ENCODE measurements around the gene SURF6.

Gene SURF6

GRCh38 chr9:133367778-133368177, 31.8 kb upstream of the SURF6 start:
- no peak for DNase-seq

- DNase-seq, result no peak
These were observed 31.2 kb upstream of the SURF6 start for GRCh38 chr9:133367221-133367620.

- no peak for DNase-seq
These were observed 30.4 kb upstream of the SURF6 start for GRCh38 chr9:133366435-133366834.

GRCh38 chr9:133362359-133363044, 26.5 kb upstream of the SURF6 start:
- no peak for DNase-seq

- DNase-seq, result no peak
These were observed 25.6 kb upstream of the SURF6 start for GRCh38 chr9:133361507-133362092.

DNA sequence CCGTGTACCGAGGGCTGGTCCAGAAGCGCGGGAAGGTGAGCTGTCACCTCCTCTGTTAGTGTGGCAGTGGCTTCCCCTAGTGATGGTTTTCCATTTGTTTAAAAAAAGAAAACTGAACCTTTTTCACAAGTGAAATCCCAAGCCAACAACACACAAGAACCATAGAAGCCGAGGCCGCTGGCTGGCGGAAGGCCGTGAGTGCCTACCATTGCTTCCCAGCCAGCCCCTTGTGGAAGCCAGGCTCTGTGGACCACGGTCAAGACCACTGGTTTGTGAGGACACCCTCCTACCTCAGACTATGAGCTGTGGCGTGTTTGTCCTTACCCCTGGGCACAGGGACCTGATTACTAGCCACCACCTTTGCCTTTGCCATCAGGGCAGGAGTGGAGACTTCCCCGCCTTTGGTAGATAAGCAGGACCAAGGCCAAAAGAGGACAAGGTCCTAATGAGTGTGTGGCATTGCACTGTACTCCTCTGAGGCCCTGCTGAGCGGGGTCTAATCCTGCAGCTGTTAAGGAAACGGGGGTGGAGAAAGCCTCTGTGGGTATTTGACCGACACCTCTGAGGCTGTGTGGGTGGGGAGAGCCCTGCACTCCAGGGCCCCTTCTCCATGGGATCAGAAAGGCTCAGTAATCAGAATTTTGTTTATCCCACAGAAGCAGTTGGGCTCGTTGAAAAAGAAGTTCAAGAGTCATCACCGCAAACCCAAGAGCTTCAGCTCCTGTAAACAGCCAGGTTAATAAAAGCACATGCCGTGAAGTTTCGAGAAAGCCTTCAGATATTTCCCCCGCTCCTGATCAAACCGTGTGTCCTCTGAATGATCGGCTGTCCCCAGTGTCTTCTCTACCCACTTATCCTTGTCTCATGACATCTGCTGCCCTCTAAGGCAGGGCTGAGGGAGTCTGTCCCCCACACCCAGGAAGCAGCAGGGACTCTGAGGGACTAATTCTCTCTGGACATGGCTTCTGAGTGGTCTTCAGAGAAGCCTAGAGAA, 24.7 kb upstream of the SURF6 start:
- DNase-seq, result no peak

DNA sequence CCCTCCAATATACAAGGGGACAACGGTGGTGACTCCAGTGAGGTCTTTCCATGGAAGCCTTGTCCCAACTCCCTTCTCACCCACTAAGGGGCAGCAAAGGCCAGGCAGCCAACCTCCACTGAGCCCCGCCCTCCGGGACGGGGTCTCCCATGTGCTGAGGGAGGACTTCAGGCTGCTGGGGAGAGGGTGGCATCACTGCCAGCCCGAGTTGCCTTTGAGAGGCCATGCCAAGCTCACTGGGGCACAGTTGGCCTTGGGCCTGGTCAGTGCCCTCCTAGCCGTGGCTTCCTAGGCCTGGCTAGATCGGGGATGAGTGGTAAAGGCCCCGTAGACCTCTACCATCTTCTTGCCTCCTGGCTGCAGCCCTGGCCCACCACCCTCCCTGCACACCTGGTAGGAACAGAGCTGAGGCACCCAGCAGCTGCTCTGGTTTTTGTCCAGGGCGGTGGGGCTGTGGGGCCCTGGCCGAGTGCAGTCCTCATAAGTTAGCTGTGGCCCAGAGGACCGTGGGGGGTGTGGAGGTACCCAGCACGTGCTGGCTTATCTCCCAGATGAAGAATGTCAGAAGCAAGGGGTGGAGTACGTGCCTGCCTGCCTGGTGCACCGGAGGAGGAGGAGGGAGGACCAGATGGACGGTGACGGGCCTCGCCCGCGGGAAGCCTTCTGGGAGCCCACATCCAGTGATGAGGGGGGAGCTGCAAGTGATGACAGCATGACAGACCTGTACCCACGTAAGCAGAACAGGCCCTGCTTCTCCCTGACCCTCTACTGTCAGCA, 23.6 kb upstream of the SURF6 start:
- peak; percentile 58 to 65 for DNase-seq

GRCh38 chr9:133357656-133358055, 21.7 kb upstream of the SURF6 start:
- no peak for DNase-seq

- DNase-seq, result peak; percentile 68 to 88
These were observed 20.6 kb upstream of the SURF6 start, which contains the start of the genes SURF1 and SURF2 for GRCh38 chr9:133356391-133357091. SURF1 (minus strand) TSS chr9:133356487; CDS start chr9:133356453, 34 bp downstream. SURF2 (plus strand) TSS chr9:133356550; CDS start chr9:133356593, 43 bp downstream.

DNA sequence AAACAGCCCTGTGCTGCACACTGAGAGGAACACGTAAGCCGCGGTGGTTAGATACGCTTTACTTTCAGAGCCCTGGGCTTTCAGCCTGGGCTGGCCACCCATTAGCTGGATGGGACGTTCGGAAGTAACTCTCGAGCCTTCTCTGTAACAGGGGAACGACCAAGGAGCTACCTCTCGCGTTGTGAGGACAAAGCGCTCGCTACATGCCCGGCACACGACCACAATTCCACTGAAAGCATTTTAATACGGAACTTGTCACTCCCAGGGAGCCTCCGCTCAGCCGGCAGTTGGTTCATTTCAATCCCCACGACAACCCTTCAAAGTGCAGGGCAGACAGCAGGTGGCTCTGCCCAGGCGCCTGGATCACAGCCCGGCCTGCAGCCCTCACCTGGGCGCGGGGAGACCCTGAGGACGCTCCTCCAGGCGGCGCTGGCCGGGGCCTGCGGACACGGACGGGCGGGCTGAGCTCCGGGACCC, 19.9 kb upstream of the SURF6 start:
- no peak for DNase-seq

GRCh38 chr9:133354766-133355165, 18.8 kb upstream of the SURF6 start:
- DNase-seq, result no peak

GRCh38 chr9:133353548-133353947, 17.6 kb upstream of the SURF6 start:
- no peak for DNase-seq

- DNase-seq, result no peak
These were observed 16.8 kb upstream of the SURF6 start for GRCh38 chr9:133352635-133353340.

DNA sequence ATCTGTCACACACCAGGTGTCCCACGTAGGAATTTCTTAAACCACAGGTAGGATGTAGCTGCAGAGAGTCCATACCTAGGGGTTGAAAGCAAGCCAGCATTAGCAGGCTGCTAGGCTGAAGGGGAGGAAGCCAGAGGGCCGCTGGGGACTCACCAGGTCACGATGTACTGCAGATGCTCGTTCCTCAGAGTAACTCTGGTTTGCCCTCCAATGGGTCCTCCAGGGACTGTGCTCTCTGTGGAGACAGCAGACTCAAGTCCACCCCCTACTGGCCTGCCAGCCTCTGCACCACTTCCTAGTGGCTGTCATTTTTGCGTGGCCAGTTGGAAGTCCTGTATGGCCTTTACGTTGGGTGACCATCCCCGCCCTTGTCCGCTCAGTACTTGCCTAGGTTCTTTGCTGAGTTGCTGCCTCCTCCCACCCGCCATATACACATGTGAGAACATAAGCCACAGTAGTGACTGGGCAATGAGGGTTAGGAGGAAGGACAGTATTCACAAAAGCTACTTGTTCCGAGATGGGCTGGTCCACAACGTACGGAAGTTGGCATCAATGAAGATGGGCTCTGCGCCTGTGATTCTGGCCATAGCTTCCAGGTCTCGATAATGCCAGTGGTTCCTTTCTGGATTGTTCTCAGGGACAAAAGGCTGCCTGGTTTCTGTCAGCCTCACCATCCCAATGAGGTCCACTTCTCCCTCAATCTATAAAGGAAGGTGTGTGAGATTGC, 16.1 kb upstream of the SURF6 start:
- peak; percentile 35 to 58 for DNase-seq

DNA sequence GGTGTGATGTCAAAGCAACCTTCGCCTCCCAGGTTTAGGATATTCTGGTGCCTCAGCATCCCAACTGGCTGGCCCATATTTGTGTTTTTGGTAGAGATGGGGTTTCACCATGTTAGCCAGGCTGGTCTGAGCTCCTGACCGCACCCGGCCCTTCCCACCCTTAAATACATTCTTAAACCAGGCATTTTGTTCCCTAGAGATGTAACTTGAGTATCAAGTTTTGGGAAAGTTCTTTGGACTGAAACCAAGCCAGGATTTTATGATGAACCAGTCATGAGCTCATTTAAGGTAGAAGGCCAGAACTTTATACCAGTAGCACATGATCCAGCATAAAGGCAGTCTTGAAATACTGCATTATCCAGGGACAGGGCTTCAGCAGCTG, 15.5 kb upstream of the SURF6 start:
- no peak for DNase-seq

- no peak for DNase-seq
These were observed 14.1 kb upstream of the SURF6 start for GRCh38 chr9:133349965-133350616.

DNA sequence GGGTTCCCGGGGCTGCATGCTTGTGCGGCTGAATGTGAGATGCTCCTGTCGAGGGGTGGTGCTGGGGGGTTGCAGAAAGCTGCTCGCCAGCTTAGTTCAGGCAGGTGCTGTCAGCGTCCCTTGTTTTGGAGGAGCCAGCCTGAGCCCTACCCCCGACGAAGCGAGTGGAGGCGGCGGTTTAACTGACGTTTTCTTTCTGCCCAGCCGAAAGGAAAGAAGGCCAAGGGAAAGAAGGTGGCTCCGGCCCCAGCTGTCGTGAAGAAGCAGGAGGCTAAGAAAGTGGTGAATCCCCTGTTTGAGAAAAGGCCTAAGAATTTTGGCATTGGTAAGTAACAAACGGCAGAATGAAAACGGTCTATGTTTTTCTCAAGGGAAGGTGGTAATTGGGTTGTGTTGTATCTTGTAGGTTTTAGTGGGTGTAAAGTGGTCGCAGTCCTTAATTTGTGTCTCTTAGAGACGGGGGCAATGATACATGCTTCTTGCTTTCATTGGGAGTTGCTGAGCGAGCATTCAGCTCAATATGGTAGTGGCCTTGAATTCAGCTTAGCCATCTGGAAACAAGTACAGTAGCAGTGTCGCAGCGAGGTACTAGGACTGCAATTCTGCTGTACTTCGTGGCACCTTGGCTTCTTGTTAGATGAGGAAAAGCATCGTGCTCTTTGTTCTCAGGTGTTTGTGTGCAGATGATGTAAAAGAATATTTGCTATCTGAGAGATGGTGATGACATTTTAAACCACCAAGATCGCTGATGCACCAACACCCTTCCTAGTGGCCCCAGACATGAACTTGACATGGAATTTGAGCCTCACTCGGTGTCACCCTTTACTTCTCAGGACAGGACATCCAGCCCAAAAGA, 13.0 kb upstream of the SURF6 start:
- DNase-seq, result no peak

GRCh38 chr9:133347985-133348717, 12.2 kb upstream of the SURF6 start, which contains the start of the genes MED22 and RPL7A:
MED22 (minus strand) TSS chr9:133348131; CDS start chr9:133346662, 1,469 bp downstream.
RPL7A (plus strand) TSS chr9:133348218; CDS start chr9:133348244, 26 bp downstream.
- peak; percentile 88 to 94 for DNase-seq

All from SHP77 (cell line).